HepG2 (cell line): ENCODE results near the gene CDC42SE2.

Experiments
- CTCF ChIP-seq: sonication (generic); formaldehyde crosslinking; IDR thresholded peaks from 2 replicates; pipeline ENCODE4 v1.5.0; 2020; ENCODE audit warnings: mild to moderate bottlenecking, missing genetic modification reagents, moderate library complexity
- EZH2 ChIP-seq: conservative IDR thresholded peaks from 2 replicates; pipeline ENCODE4 v1.6.1; 2012; ENCODE audit warnings: mild to moderate bottlenecking, low read depth, low read length, moderate library complexity
- NFIC ChIP-seq: IDR thresholded peaks from 2 replicates; pipeline ENCODE4 v1.6.1; 2012; ENCODE audit warnings: mild to moderate bottlenecking, low read length, inconsistent platforms
- RARG ChIP-seq: sonication (generic); formaldehyde crosslinking; IDR thresholded peaks from 2 replicates; pipeline ENCODE4 v1.4.0; 2020; ENCODE audit warnings: low read depth, mild to moderate bottlenecking, missing genetic modification reagents
- RFX5 ChIP-seq: IDR thresholded peaks from 2 replicates; pipeline ENCODE4 v1.6.1; 2011; ENCODE audit warnings: low read depth, low read length, improper control_type of control experiment
- ZNF335 ChIP-seq: sonication (generic); formaldehyde crosslinking; IDR thresholded peaks from 2 replicates; pipeline ENCODE4 v1.4.0; 2020; ENCODE audit warnings: missing genetic modification reagents
- ZNF354B ChIP-seq: sonication (generic); formaldehyde crosslinking; IDR thresholded peaks from 2 replicates; pipeline ENCODE4 v1.8.0; 2022; ENCODE audit warnings: mild to moderate bottlenecking, missing genetic modification reagents

- no peak for TF ChIP-seq NFIC
- no peak for TF ChIP-seq ZNF335 (CRISPR knock-in tag)
- no peak for TF ChIP-seq EZH2
- no peak for TF ChIP-seq RFX5
- TF ChIP-seq RARG = no peak
- no peak for TF ChIP-seq ZNF354B (CRISPR knock-in tag)
- no peak for TF ChIP-seq CTCF (CRISPR knock-in tag)
Measured at GRCh38 chr5:131272724-131273123, 8.9 kb downstream of the CDC42SE2 start.
